Dermis blood vessel endothelial cell (primary cell): ENCODE results near the gene C21orf58. TPM values are rescaled to one million over a fixed set of nuclear protein-coding genes. Genes with fewer than 3 reads are reported as not detected.

Experiments
- DNase-seq: peaks from one replicate; pipeline ENCODE4 v3.0.0; 2010
- total RNA-seq: library from RNA; depleted of rRNA; stranded (reverse); fragments of >200 nt; gene quantifications from 2 replicates; pipeline ENCODE4 v1.2.3, GENCODE V29; 2014

Gene C21orf58
- total RNA-seq, 1 donor from 2014 or later: 3.1 TPM

GRCh38 chr21:46352913-46353312 is 29.2 kb upstream of the C21orf58 start:
- no peak for DNase-seq

GRCh38 chr21:46352164-46352515 is 28.5 kb upstream of the C21orf58 start:
- DNase-seq: no peak

- DNase-seq: no peak
Observed at GRCh38 chr21:46351476-46352163, 27.9 kb upstream of the C21orf58 start.

GRCh38 chr21:46350981-46351380 is 27.3 kb upstream of the C21orf58 start:
- DNase-seq: no peak

GRCh38 chr21:46350571-46350970 is 26.9 kb upstream of the C21orf58 start:
- DNase-seq: no peak

GRCh38 chr21:46349134-46349760 is 25.6 kb upstream of the C21orf58 start:
- DNase-seq: no peak

GRCh38 chr21:46347791-46348381 is 24.2 kb upstream of the C21orf58 start:
- no peak for DNase-seq

- peak; percentile 54 for DNase-seq
Observed at GRCh38 chr21:46347203-46347550, 23.5 kb upstream of the C21orf58 start.

- DNase-seq: no peak
Observed at GRCh38 chr21:46346296-46347202, 22.9 kb upstream of the C21orf58 start.

GRCh38 chr21:46345861-46346260 is 22.2 kb upstream of the C21orf58 start:
- DNase-seq: no peak

GRCh38 chr21:46344219-46344915 is 20.7 kb upstream of the C21orf58 start:
- DNase-seq: no peak

GRCh38 chr21:46340998-46341397 is 17.3 kb upstream of the C21orf58 start:
- no peak for DNase-seq

GRCh38 chr21:46336603-46337002 is 12.9 kb upstream of the C21orf58 start:
- DNase-seq: no peak

- DNase-seq: no peak
Observed at GRCh38 chr21:46334351-46335140, 10.9 kb upstream of the C21orf58 start.

- no peak for DNase-seq
Observed at GRCh38 chr21:46329796-46330195, 6.1 kb upstream of the C21orf58 start.

GRCh38 chr21:46328151-46328550 is 4.5 kb upstream of the C21orf58 start:
- DNase-seq: no peak

GRCh38 chr21:46327711-46328110 is 4.0 kb upstream of the C21orf58 start:
- no peak for DNase-seq

GRCh38 chr21:46326110-46326703 is 2.5 kb upstream of the C21orf58 start:
- DNase-seq: no peak

- peak; percentile 66 for DNase-seq
Observed at GRCh38 chr21:46325073-46325912, 1.6 kb upstream of the C21orf58 start.

GRCh38 chr21:46324390-46325072 is 861 bp upstream of the C21orf58 start:
- DNase-seq: peak; percentile 91
